ENCODE data around the gene ANXA9.

Gene ANXA9

DNA sequence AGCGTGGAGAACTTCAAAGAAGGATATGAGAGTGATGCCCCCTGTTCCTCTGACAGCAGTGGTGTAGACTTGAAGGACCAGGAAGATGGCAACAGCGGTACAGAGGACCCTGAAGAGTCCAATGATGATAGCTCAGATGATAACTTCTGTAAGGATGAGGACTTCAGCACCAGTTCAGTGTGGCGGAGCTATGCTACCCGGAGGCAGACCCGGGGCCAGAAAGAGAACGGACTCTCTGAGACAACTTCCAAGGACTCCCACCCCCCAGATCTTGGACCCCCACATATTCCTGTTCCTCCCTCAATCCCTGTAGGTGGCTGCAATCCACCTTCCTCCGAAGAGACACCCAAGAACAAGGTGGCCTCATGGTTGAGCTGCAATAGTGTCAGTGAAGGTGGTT, 21.4 kb upstream of the ANXA9 start:
- Histone ChIP-seq H3K27ac (replicated peaks) (no peak overlapping the region), H3K27me3 (ENCODE audit: insufficient read depth, poor library complexity, severe bottlenecking) (no peaks in the 10 kb centered on the region), H3K4me3 (replicated peaks; ENCODE audit: insufficient read depth, low read length) (no peak overlapping the region)
- TF ChIP-seq POLR2AphosphoS5 (IDR thresholded peaks at IDR 0.05; ENCODE audit: low read depth) (no peak), SPI1 (IDR thresholded peaks at IDR 0.05; ENCODE audit: borderline replicate concordance, low read depth) (no peak), GABPA (IDR thresholded peaks at IDR 0.05; ENCODE audit: low read depth) (no peak)
- TF ChIP-seq, protein P1, sequence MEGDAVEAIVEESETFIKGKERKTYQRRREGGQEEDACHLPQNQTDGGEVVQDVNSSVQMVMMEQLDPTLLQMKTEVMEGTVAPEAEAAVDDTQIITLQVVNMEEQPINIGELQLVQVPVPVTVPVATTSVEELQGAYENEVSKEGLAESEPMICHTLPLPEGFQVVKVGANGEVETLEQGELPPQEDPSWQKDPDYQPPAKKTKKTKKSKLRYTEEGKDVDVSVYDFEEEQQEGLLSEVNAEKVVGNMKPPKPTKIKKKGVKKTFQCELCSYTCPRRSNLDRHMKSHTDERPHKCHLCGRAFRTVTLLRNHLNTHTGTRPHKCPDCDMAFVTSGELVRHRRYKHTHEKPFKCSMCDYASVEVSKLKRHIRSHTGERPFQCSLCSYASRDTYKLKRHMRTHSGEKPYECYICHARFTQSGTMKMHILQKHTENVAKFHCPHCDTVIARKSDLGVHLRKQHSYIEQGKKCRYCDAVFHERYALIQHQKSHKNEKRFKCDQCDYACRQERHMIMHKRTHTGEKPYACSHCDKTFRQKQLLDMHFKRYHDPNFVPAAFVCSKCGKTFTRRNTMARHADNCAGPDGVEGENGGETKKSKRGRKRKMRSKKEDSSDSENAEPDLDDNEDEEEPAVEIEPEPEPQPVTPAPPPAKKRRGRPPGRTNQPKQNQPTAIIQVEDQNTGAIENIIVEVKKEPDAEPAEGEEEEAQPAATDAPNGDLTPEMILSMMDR (IDR thresholded peaks at IDR 0.05; ENCODE audit: insufficient read depth, low read length): no peak
- TF ChIP-seq, protein P2, sequence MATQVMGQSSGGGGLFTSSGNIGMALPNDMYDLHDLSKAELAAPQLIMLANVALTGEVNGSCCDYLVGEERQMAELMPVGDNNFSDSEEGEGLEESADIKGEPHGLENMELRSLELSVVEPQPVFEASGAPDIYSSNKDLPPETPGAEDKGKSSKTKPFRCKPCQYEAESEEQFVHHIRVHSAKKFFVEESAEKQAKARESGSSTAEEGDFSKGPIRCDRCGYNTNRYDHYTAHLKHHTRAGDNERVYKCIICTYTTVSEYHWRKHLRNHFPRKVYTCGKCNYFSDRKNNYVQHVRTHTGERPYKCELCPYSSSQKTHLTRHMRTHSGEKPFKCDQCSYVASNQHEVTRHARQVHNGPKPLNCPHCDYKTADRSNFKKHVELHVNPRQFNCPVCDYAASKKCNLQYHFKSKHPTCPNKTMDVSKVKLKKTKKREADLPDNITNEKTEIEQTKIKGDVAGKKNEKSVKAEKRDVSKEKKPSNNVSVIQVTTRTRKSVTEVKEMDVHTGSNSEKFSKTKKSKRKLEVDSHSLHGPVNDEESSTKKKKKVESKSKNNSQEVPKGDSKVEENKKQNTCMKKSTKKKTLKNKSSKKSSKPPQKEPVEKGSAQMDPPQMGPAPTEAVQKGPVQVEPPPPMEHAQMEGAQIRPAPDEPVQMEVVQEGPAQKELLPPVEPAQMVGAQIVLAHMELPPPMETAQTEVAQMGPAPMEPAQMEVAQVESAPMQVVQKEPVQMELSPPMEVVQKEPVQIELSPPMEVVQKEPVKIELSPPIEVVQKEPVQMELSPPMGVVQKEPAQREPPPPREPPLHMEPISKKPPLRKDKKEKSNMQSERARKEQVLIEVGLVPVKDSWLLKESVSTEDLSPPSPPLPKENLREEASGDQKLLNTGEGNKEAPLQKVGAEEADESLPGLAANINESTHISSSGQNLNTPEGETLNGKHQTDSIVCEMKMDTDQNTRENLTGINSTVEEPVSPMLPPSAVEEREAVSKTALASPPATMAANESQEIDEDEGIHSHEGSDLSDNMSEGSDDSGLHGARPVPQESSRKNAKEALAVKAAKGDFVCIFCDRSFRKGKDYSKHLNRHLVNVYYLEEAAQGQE (IDR thresholded peaks at IDR 0.05; ENCODE audit: insufficient replicate concordance, low read depth): no peak
- no peak for DNase-seq (ENCODE audit: low read depth in 1 of 2, low spot score in 1 of 2)

DNA sequence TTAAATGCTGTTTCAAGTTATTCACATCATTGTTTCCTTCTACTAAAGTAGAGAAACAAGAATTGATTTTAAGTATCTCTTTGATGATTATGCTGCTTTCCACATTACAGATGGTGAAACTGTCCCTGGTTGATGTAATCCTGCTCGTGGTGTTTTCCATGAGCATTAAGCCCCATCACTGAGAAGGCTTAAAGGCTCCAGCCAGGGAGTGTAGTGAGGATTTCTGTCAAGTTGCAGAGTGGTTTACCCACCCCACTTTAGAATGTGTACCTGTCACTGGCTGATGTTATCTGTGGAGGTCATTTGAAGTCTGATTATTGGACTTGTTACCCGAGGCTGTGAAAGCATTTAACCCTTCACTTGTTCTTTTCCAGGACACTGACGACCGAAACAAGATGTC, 20.3 kb upstream of the ANXA9 start:
- no peak overlapping the region for H3K4me3 ChIP-seq (replicated peaks; ENCODE audit: insufficient read depth, low read length)
- DNase-seq (ENCODE audit: low read depth in 1 of 2, low spot score in 1 of 2): no peak
- TF ChIP-seq, protein P1 (IDR thresholded peaks at IDR 0.05; ENCODE audit: insufficient read depth, low read length): no peak
- TF ChIP-seq SPI1 (IDR thresholded peaks at IDR 0.05; ENCODE audit: borderline replicate concordance, low read depth) (no peak), GABPA (IDR thresholded peaks at IDR 0.05; ENCODE audit: low read depth) (no peak), POLR2AphosphoS5 (IDR thresholded peaks at IDR 0.05; ENCODE audit: low read depth) (no peak)
- TF ChIP-seq, protein P2 (IDR thresholded peaks at IDR 0.05; ENCODE audit: insufficient replicate concordance, low read depth): no peak
- H3K27me3 ChIP-seq (ENCODE audit: insufficient read depth, poor library complexity, severe bottlenecking): no peaks in the 10 kb centered on the region
- H3K27ac ChIP-seq (replicated peaks): no peak overlapping the region

DNA sequence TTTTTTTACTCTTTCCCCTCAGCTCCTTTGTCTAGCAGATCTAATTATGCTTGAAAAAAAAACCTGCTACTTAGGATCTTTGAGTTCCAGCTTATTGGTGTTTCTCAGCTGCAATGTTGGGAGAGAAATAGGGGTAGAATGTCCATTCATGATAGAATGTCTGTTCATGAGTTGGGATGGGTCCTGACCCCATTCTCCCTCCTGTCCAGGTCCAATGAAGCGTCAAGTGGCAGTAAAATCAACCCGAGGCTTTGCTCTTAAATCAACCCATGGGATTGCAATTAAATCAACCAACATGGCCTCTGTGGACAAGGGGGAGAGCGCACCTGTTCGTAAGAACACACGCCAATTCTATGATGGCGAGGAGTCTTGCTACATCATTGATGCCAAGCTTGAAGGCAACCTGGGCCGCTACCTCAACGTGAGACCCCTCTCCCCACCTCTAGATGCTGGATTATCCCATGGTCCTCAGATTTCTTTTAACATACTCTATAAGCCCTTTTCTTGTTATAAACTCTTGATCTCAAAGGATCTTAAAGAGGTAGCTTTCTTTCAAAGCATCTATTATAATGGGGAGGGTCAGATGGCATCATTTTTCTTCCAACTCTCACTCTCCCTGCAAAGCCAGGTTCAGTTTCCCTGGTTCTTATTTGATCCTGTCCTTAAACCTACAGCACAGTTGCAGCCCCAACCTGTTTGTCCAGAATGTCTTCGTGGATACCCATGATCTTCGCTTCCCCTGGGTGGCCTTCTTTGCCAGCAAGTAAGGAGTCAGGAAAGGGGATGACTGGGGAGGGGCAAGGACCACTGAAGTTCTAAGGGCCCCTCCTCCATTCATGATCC, 18.6 kb upstream of the ANXA9 start:
- Histone ChIP-seq H3K27me3 (ENCODE audit: insufficient read depth, poor library complexity, severe bottlenecking) (no peaks in the 10 kb centered on the region), H3K27ac (replicated peaks) (no peak overlapping the region), H3K4me3 (replicated peaks; ENCODE audit: insufficient read depth, low read length) (no peak overlapping the region)
- DNase-seq (ENCODE audit: low read depth in 1 of 2, low spot score in 1 of 2): no peak
- TF ChIP-seq GABPA (IDR thresholded peaks at IDR 0.05; ENCODE audit: low read depth) (no peak), POLR2AphosphoS5 (IDR thresholded peaks at IDR 0.05; ENCODE audit: low read depth) (peak; percentile 60)
- TF ChIP-seq, protein P2 (IDR thresholded peaks at IDR 0.05; ENCODE audit: insufficient replicate concordance, low read depth): no peak
